ENCODE results near the gene TRIM59.

TRIM59 gene

GRCh38 chr3:160394009-160394392, 55.6 kb downstream of the TRIM59 start:
- H3K36me3 ChIP-seq (ENCODE audit: insufficient read depth, low read length): no peaks in the 10 kb centered on the region
- H3K9me3 ChIP-seq (ENCODE audit: insufficient read depth, low read depth, low read length): no peaks in the 10 kb centered on the region
- no peaks in the 10 kb centered on the region for H3F3A ChIP-seq (ENCODE audit: low read depth)
- no peak overlapping the region for H3K4me3 ChIP-seq (ENCODE audit: low read length, poor library complexity, severe bottlenecking)
- no peak overlapping the region for H3K4me2 ChIP-seq (ENCODE audit: low read depth, low read length, poor library complexity, severe bottlenecking)
- H3K27me3 ChIP-seq (ENCODE audit: insufficient read depth, low read length, poor library complexity, severe bottlenecking): no peaks in the 10 kb centered on the region
- peaks cover 26% of the 10 kb centered on the region for H3K79me2 ChIP-seq (ENCODE audit: insufficient read depth, low read length)
- TF ChIP-seq, protein P1, sequence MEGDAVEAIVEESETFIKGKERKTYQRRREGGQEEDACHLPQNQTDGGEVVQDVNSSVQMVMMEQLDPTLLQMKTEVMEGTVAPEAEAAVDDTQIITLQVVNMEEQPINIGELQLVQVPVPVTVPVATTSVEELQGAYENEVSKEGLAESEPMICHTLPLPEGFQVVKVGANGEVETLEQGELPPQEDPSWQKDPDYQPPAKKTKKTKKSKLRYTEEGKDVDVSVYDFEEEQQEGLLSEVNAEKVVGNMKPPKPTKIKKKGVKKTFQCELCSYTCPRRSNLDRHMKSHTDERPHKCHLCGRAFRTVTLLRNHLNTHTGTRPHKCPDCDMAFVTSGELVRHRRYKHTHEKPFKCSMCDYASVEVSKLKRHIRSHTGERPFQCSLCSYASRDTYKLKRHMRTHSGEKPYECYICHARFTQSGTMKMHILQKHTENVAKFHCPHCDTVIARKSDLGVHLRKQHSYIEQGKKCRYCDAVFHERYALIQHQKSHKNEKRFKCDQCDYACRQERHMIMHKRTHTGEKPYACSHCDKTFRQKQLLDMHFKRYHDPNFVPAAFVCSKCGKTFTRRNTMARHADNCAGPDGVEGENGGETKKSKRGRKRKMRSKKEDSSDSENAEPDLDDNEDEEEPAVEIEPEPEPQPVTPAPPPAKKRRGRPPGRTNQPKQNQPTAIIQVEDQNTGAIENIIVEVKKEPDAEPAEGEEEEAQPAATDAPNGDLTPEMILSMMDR (conservative IDR thresholded peaks at IDR 0.05; ENCODE audit: low read length): no peak
- TF ChIP-seq EZH2phosphoT487 (IDR thresholded peaks at IDR 0.05; ENCODE audit: borderline replicate concordance): no peak
- no peak overlapping the region for H2AFZ ChIP-seq (ENCODE audit: low read length)
- peaks cover 16% of the 10 kb centered on the region for H3K4me1 ChIP-seq (ENCODE audit: insufficient read depth, low read length, poor library complexity, severe bottlenecking)
- no peaks in the 10 kb centered on the region for H4K20me1 ChIP-seq (ENCODE audit: insufficient read depth, low read length, poor library complexity, severe bottlenecking)
- no peaks in the 10 kb centered on the region for H3K9me2 ChIP-seq (replicated peaks; ENCODE audit: low read depth, low read length)
- no peak overlapping the region for H3K9ac ChIP-seq (ENCODE audit: low read depth, low read length, poor library complexity, severe bottlenecking)

- Histone ChIP-seq H3K9ac (ENCODE audit: low read depth, low read length, poor library complexity, severe bottlenecking) (no peak overlapping the region), H3K4me3 (ENCODE audit: low read length, poor library complexity, severe bottlenecking) (no peak overlapping the region), H3F3A (ENCODE audit: low read depth) (no peaks in the 10 kb centered on the region), H3K27me3 (ENCODE audit: insufficient read depth, low read length, poor library complexity, severe bottlenecking) (no peaks in the 10 kb centered on the region), H4K20me1 (ENCODE audit: insufficient read depth, low read length, poor library complexity, severe bottlenecking) (no peaks in the 10 kb centered on the region), H3K9me3 (ENCODE audit: insufficient read depth, low read depth, low read length) (no peaks in the 10 kb centered on the region), H3K4me2 (ENCODE audit: low read depth, low read length, poor library complexity, severe bottlenecking) (no peak overlapping the region), H2AFZ (ENCODE audit: low read length) (no peak overlapping the region), H3K79me2 (ENCODE audit: insufficient read depth, low read length) (peaks cover 21% of the 10 kb centered on the region), H3K4me1 (ENCODE audit: insufficient read depth, low read length, poor library complexity, severe bottlenecking) (peaks cover 16% of the 10 kb centered on the region), H3K36me3 (ENCODE audit: insufficient read depth, low read length) (no peaks in the 10 kb centered on the region), H3K9me2 (replicated peaks; ENCODE audit: low read depth, low read length) (no peaks in the 10 kb centered on the region)
- TF ChIP-seq, protein P1 (conservative IDR thresholded peaks at IDR 0.05; ENCODE audit: low read length): no peak
- TF ChIP-seq EZH2phosphoT487 (IDR thresholded peaks at IDR 0.05; ENCODE audit: borderline replicate concordance): no peak
These were observed 56.1 kb downstream of the TRIM59 start for GRCh38 chr3:160393346-160394008.

- Histone ChIP-seq H4K20me1 (ENCODE audit: insufficient read depth, low read length, poor library complexity, severe bottlenecking) (no peaks in the 10 kb centered on the region), H3K4me2 (ENCODE audit: low read depth, low read length, poor library complexity, severe bottlenecking) (no peak overlapping the region), H3K27me3 (ENCODE audit: insufficient read depth, low read length, poor library complexity, severe bottlenecking) (no peaks in the 10 kb centered on the region), H3K36me3 (ENCODE audit: insufficient read depth, low read length) (no peaks in the 10 kb centered on the region), H3K4me3 (ENCODE audit: low read length, poor library complexity, severe bottlenecking) (no peak overlapping the region), H3K9me2 (replicated peaks; ENCODE audit: low read depth, low read length) (no peaks in the 10 kb centered on the region), H3K4me1 (ENCODE audit: insufficient read depth, low read length, poor library complexity, severe bottlenecking) (peaks cover 16% of the 10 kb centered on the region), H2AFZ (ENCODE audit: low read length) (no peak overlapping the region), H3K9ac (ENCODE audit: low read depth, low read length, poor library complexity, severe bottlenecking) (no peak overlapping the region), H3K79me2 (ENCODE audit: insufficient read depth, low read length) (peaks cover 14% of the 10 kb centered on the region), H3F3A (ENCODE audit: low read depth) (no peaks in the 10 kb centered on the region), H3K9me3 (ENCODE audit: insufficient read depth, low read depth, low read length) (no peaks in the 10 kb centered on the region)
- TF ChIP-seq, protein P1 (conservative IDR thresholded peaks at IDR 0.05; ENCODE audit: low read length): no peak
- TF ChIP-seq EZH2phosphoT487 (IDR thresholded peaks at IDR 0.05; ENCODE audit: borderline replicate concordance): no peak
These were observed 56.8 kb downstream of the TRIM59 start for GRCh38 chr3:160392798-160393197.
